ENCODE data around the gene HIP1.
"Not testable (repeated sequence)": the region's sequence is repeated elsewhere in the genome, so short reads cannot be mapped to it uniquely, and the experiment has no call there.

HIP1 gene

DNA sequence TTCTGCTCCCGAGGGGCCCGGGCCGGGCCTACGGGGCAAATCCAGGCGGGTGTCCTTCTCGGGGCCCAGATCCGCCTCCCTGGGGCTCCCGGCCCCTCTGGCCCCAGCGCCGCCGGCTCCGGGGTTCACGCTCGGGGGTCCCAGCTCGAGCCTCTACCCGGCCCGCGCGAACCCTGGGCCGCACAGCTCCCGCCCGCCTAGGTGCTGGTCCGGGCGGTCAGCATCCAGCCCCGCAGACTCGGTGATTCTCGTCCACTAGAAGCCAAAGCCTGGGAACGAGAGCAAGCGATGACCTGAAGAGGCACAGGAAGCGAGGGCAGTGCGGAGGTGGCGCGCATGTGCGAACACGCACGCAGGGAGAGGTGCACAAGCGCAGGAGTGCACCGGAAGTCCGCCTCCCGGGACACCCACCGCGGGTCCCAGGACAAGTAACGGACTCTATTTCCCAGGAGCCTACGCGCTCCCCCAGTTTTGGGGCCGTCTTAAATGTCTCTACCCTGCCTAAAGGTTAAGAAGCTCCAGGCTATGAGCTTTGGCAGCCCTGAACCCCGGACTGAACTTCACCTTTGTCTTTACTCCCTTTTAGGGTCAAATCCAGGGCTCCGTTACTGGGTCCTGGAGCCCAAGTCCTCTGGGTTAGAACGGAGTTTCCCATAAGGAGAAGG, 252.6 kb downstream of the HIP1 start, which contains the start of gene POM121C:
TSS of gene POM121C (minus strand) at position 321 of the 665 bp plus-strand sequence. CDS start 44,803 bp downstream, outside the sequence.
- DNase-seq (ENCODE audit: low spot score) = peak; percentile 89

GRCh38 chr7:75485355-75485978, 253.3 kb downstream of the HIP1 start:
- not testable (repeated sequence) for DNase-seq (ENCODE audit: low spot score)

Data from iPS-NIHi11 (cell line).